NCI-H2171 treated with DMSO at 0.1 percent for 48 hours (cell line): ENCODE data around the gene PCNP.
A peak's percentile ranks its signal among the peaks of the same experiment; 100 is the strongest.
"Not testable (repeated sequence)": the region's sequence is repeated elsewhere in the genome, so short reads cannot be mapped to it uniquely, and the experiment has no call there.

Source experiments
- DNase-seq: peaks from one replicate; lab custom pipeline; 2025; lab: John Stamatoyannopoulos, UW

The PCNP gene

DNA sequence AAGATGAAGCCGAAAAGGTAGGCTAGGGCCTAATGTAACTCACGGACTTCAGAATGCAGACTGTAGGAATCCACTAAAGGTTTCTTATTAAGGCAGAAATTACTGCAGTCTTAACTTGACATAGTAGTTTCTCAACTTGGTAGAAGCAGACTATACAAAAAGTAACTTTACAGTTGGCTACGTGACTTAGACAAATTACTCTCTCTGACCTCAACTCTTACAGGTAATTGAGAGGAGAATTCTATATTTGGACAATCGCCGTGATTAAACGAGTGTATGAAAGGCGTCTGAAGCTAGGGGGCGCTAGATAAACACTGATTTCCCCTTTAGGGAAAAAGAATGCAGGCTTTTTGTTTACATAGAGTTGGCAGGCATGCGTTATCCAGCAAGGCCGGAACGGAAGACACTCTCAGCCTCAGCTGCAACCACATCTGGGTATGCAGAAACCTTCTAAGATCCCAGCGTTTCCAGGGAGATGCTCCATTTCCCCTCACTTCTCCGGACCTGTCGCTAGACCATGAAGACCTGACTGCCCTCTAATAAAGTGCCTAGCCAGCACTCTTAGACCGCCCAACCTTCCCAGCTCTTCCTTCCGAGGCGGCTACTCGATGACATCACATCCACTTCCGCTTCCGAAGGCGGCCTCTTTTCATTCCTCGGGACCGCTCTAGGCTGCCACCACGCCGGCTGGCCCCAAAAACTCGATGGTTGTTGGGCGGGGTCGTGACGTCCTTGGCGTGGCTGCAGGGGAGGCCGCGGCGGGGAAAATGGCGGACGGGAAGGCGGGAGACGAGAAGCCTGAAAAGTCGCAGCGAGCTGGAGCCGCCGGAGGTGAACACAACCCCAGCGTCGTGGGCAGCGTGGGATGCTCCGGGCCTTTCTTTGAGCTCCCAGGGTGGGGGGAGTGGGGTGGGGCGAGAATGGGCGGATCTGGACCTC is at the start of gene PCNP:
PCNP (plus strand) TSS at position 732 of the 939 bp plus-strand sequence; CDS start at position 768, 36 bp downstream.
- DNase-seq, result peak; percentile 99

DNA sequence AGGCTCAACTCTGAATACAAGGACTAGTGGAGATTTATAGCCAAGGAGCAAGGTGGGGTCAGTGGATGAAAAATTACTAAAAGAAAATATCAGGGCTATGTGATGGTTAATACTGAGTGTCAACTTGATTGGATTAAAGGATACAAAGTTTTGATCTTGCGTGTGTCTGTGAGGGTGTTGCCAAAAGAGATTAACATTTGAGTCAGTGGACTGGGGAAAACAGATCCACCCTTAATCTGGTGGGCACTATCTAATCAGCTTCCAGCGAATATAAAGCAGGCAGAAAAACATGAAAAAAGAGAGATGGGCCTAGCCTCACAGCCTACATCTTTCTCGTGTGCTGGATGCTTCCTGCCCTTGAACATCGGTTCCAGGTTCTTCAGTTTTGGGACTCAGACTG is 46.5 kb upstream of the PCNP start:
- DNase-seq, result no peak

DNA sequence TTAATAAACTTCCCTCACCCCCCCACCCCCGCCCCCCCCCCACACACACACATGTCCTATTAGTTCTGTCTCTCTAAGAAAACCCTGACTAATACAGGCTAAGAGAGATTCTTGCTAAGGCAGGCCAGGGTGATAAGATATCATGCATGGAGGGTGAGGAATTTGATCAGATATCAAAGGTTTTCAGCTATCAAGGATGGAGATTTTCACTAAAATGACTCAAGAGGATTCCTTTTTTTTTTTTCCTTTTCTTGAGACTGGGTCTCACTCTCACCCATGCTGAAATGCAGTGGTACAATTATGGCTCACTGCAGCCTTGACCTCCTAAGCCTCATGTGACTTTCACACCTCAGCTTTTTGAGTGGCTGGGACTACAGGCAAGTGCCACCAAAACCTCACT is 46.1 kb upstream of the PCNP start:
- DNase-seq, result no peak

DNA sequence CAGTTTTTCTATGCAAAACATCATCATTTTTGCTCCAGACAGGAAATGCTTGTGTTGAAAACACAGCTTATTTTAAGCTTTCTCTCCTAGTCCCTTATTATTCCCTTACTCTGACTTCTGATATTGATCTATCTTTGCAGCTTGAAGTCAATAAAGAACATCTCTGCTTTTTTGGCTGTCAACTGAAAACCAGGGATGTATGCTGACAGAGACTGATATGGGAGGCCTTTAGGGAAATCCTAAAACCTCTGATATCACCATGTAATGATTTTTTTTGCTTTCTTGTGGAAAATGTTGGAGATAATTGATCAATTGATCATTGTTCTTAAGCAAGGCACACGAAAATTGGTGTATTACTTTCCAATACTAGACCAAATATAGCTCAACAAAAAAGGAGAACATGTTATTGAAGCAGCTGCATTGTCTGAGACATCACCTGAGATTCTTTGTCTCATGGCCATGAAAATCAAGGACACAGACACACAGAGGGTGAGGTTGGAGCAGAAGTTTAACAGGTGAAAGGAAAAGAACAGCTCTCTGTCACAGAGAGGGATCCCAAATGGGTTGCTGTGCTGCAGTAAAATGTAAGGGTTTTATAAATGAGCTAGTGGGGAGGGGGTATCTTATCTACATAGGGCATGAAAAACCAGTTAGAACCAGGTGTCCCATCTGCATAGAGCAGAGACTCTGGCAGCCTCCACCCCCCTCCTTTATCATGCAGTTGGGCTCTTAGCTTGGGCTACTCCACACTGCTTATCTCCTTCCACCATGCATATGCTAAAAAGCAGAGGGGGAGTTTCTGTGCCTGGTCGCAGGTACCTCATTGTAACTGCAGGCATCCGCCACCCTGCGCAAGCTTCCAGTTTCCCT is 43.9 kb upstream of the PCNP start:
- DNase-seq, result no peak

- DNase-seq, result no peak
Observed at GRCh38 chr3:101530686-101531047, 43.3 kb upstream of the PCNP start.

DNA sequence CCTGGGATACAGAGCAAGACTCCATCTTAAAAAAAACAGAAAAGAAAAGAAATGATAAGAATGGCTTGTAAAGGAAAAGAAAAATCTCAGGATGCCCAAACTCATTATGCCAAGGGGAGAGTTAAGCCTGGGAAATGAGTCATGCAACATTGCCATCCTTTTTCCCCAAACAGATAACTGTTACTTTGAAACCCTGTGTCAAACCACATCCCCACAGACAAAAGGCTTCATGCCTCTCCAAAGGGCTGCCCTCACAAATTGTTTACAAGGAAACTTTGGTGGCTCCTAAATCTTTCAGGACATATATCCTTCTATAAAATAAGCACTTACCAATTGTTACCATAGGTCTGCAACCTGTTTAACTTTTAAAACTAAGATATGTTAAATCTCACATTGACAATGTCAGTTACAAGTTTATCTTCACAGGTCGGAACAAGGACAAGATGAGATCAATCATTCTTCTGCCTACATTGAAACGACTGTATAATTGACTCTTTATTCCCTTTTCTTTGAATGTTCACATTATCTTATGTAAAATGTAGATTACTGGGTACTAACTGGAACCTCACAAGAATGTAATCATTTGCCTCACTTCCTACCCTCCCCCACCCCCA is 42.4 kb upstream of the PCNP start:
- DNase-seq, result no peak

- DNase-seq, result no peak
Observed at GRCh38 chr3:101532783-101533602, 41.0 kb upstream of the PCNP start.

- no peak for DNase-seq
Observed at GRCh38 chr3:101533603-101533968, 40.4 kb upstream of the PCNP start.

- DNase-seq, result no peak
Observed at GRCh38 chr3:101535221-101535620, 38.8 kb upstream of the PCNP start.

- no peak for DNase-seq
Observed at GRCh38 chr3:101536266-101536665, 37.7 kb upstream of the PCNP start.

DNA sequence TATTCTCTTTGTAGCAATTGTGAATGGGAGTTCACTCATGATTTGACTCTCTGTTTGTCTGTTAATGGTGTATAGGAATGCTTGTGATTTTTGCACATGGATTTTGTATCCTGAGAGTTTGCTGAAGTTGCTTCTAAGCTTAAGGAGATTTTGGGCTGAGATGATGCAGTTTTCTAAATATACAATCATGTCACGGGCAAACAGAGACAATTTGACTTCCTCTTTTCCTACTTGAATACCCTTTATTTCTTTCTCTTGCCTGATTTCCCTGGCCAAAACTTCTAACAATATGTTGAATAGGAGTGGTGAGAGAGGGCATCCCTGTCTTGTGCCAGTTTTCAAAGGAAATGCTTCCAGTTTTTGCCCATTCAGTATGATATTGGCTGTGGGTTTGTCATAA is 37.0 kb upstream of the PCNP start:
- DNase-seq, result not testable (repeated sequence)

DNA sequence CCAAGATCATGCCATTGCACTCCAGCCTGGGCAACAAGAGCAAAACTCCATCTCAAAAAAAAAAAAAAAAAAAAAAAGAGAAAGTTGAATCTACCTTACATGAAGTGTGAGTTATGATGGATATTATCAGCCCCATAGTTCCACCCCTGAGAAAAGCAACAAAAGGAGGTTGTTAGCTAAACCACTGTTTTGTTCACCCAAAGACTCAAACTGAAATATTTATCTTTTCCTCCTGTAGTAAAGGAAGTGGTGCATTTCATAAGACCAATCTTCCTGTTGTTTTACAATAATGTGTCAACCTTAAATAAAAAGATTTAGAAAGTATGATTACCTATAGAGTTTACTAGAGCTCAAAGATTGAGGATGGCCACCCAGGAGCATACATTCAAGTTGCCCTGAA is 31.0 kb upstream of the PCNP start:
- no peak for DNase-seq

GRCh38 chr3:101544161-101544850 is 29.7 kb upstream of the PCNP start:
- no peak for DNase-seq

- DNase-seq, result no peak
Observed at GRCh38 chr3:101548527-101549105, 25.4 kb upstream of the PCNP start.

- DNase-seq, result no peak
Observed at GRCh38 chr3:101549473-101549872, 24.5 kb upstream of the PCNP start.

DNA sequence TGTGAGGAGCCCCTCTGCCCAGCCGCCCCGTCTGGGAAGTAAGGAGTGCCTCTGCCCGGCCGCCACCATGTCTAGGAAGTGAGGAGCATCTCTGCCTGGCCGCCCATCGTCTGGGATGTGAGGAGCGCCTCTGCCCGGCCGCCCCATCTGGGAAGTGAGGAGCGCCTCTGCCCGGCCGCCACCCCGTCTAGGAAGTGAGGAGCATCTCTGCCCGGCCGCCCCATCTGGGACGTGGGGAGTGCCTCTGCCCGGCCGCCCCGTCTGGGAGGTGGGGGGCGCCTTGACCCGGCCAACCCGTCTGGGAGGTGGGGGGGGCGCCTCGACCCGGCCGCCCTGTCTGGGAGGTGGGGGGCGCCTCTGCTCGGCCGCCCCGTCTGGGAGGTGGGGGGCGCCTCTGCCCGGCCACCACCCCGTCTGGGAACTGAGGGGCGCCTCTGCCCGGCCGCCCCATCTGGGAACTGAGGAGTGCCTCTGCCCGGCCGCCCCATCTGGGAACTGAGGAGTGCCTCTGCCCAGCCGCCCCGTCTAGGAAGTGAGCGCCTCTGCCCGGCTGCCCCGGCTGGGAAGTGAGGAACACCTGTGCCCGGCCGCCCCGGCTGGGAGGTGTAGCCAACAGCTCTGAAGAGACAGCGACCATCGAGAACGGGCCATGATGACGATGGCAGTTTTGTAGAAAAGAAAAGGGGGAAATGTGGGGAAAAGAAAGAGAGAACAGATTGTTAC is 22.5 kb upstream of the PCNP start:
- not testable (repeated sequence) for DNase-seq

GRCh38 chr3:101553381-101553780 is 20.6 kb upstream of the PCNP start:
- DNase-seq, result not testable (repeated sequence)

DNA sequence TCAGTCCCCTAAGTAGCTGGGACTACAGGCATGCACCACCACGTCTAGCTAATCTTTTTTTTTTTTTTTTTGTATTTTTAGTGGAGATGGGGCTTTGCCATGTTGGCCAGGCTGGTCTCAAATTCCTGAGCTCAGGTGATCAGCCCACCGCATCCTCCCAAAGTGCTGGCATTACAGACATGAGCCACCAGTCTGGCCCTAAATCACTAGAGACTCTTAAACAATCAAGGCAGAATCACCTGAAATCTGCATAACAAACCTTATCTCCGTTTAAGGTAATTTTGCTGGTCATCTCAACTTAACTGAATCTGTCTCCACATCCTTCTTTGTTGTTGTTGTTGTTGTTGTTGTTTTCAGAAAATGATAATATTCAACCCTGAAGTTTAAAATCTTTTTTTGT is 17.9 kb upstream of the PCNP start:
- no peak for DNase-seq

DNA sequence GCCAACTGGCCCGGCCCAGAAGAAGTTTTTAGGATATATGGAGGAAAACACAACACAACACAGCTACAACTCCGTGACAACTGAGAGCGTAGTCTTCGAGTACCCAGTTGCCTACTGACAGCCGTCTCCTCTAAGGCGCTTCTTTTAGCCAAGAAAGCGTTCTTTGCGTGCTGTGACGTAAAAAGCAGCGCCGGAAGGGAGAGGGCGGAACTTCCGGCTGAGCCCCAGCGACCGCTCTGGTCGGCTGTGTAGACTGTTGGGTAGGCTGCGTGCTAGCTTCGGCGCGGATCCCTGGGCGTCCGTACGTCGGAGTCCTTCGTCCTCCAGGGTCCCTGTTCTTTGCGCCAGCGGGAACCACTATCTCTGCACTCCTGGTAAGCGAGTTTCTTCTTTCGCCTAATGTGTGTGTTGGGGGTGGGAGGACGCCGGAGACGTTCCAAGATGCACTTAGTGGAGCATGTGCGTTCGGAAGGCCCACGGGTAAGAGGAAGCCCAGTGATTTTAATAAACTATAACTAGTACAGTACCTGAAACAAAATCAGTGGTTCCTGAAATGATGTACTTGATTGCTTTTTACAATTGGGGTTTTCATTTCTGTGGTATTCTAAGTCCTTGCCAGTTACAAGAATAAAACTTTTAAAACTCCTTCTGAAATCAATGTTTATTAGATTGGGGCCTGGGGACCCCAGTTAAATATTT is 12.2 kb upstream of the PCNP start, which contains the start of gene TRMT10C:
TRMT10C (plus strand) TSS at position 239 of the 699 bp plus-strand sequence. CDS start 2,914 bp downstream, outside the sequence.
- peak; percentile 96 for DNase-seq
